CD14-positive monocyte (primary cell): ENCODE results near the gene FAM120B. TPM values are rescaled to one million over a fixed set of nuclear protein-coding genes. Genes with fewer than 3 reads are reported as not detected.
A peak's percentile ranks its signal among the peaks of the same experiment; 100 is the strongest.

Source experiments
- DNase-seq, 3 donors: peaks; one replicate each; pipeline ENCODE4 v3.0.0-alpha.2; 2011 to 2022
- H2AFZ ChIP-seq: 2 replicates; pipeline ENCODE4 v1.6.0; 2012; ENCODE audit warnings: mild to moderate bottlenecking, low read depth, low read length, inconsistent platforms; ENCODE audit not compliant: insufficient read depth, poor library complexity, severe bottlenecking
- H3K27ac ChIP-seq, 2 donors: 1 replicate in 1 of 2; 2 replicates in 1 of 2; pipeline ENCODE4 v1.5.1; 2012 to 2013; ENCODE audit warnings: low read length in 2 of 2, control low read depth in 1 of 2, inconsistent platforms in 1 of 2, low read depth in 1 of 2, mild to moderate bottlenecking in 1 of 2
- H3K27me3 ChIP-seq, 2 donors: one replicate each; pipeline versions ENCODE4 v1.6.0 to v1.6.1; 2011 to 2013; ENCODE audit warnings: low read length in 2 of 2; ENCODE audit not compliant: control insufficient read depth in 2 of 2, insufficient read depth in 2 of 2
- H3K36me3 ChIP-seq, 2 donors: replicated peaks in 1 of 2; 1 replicate in 1 of 2; 2 replicates in 1 of 2; pipeline versions ENCODE4 v1.5.1 to v1.6.1; 2012 to 2013; ENCODE audit warnings: low read length in 2 of 2, control low read depth in 1 of 2, inconsistent platforms in 1 of 2, mild to moderate bottlenecking in 1 of 2; ENCODE audit not compliant: insufficient read depth in 2 of 2, control insufficient read depth in 1 of 2
- H3K4me1 ChIP-seq, 2 donors: 1 replicate in 1 of 2; 2 replicates in 1 of 2; pipeline versions ENCODE4 v1.5.1 to v1.6.1; 2012 to 2013; ENCODE audit warnings: low read length in 2 of 2, control low read depth in 1 of 2, inconsistent platforms in 1 of 2, mild to moderate bottlenecking in 1 of 2, moderate library complexity in 1 of 2; ENCODE audit not compliant: insufficient read depth in 2 of 2, control insufficient read depth in 1 of 2
- H3K4me2 ChIP-seq: replicated peaks from 2 replicates; pipeline ENCODE3; 2012; ENCODE audit warnings: low read length, moderate library complexity, mild to moderate bottlenecking; ENCODE audit not compliant: poor library complexity, severe bottlenecking; ENCODE audit errors: extremely low read depth
- H3K4me3 ChIP-seq, 3 experiments: fragments of 200-600 bp in 1 of 3; sonication (generic) in 1 of 3; replicated peaks in 1 of 3; 1 replicate in 2 of 3; 2 replicates in 1 of 3; pipeline ENCODE4 v1.5.1; 2011 to 2013; ENCODE audit warnings: low read length in 3 of 3, mild to moderate bottlenecking in 3 of 3, control low read depth in 2 of 3, low read depth in 2 of 3, inconsistent platforms in 1 of 3, moderate library complexity in 1 of 3
- H3K79me2 ChIP-seq: 2 replicates; pipeline ENCODE4 v1.6.0; 2012; ENCODE audit warnings: mild to moderate bottlenecking, control low read depth, inconsistent platforms, low read length, moderate library complexity; ENCODE audit not compliant: insufficient read depth
- H3K9ac ChIP-seq: 2 replicates; pipeline ENCODE4 v1.6.0; 2017; ENCODE audit warnings: low read length, mild to moderate bottlenecking; ENCODE audit not compliant: insufficient read depth, poor library complexity, severe bottlenecking
- H3K9me3 ChIP-seq, 2 donors: replicated peaks in 1 of 2; 1 replicate in 1 of 2; 2 replicates in 1 of 2; pipeline versions ENCODE4 v1.5.1 to v1.6.1; 2012 to 2013; ENCODE audit warnings: low read length in 2 of 2, control low read depth in 1 of 2; ENCODE audit not compliant: control insufficient read depth in 1 of 2, insufficient read depth in 1 of 2
- H4K20me1 ChIP-seq: 2 replicates; pipeline ENCODE4 v1.6.0; 2012; ENCODE audit warnings: mild to moderate bottlenecking, low read length, control low read depth, moderate library complexity; ENCODE audit not compliant: insufficient read depth
- H3K27ac Mint-ChIP-seq, 7 donors: one replicate each; pipeline ENCODE4 v1.8.0; 2020; ENCODE audit warnings: mild to moderate bottlenecking in 7 of 7, mixed read lengths in 7 of 7, moderate library complexity in 6 of 7, inconsistent platforms in 2 of 7
- H3K27me3 Mint-ChIP-seq, 3 donors: one replicate each; pipeline ENCODE4 v1.8.0; 2021 to 2022; ENCODE audit warnings: low read depth in 3 of 3, mild to moderate bottlenecking in 3 of 3, mixed read lengths in 3 of 3, moderate library complexity in 3 of 3, inconsistent platforms in 1 of 3
- H3K36me3 Mint-ChIP-seq, 2 donors: one replicate each; pipeline ENCODE4 v1.8.0; 2020; ENCODE audit warnings: mixed read lengths in 2 of 2, inconsistent platforms in 1 of 2, mild to moderate bottlenecking in 1 of 2
- H3K4me1 Mint-ChIP-seq: one replicate; pipeline ENCODE4 v1.8.0; 2020; ENCODE audit warnings: mild to moderate bottlenecking, mixed read lengths
- H3K4me3 Mint-ChIP-seq, 2 donors: one replicate each; pipeline ENCODE4 v1.8.0; 2020; ENCODE audit warnings: mild to moderate bottlenecking in 2 of 2, mixed read lengths in 2 of 2, moderate library complexity in 1 of 2
- H3K9me3 Mint-ChIP-seq, 7 donors: one replicate each; pipeline ENCODE4 v1.8.0; 2020 to 2022; ENCODE audit warnings: mixed read lengths in 7 of 7, mild to moderate bottlenecking in 6 of 7, moderate library complexity in 6 of 7, inconsistent platforms in 2 of 7
- WGBS: methylation state at CpG from one replicate; pipeline ENCODE4 v1.1.5; 2013; ENCODE audit warnings: missing lambda C conversion rate; ENCODE audit not compliant: insufficient coverage; 5-methylcytosine and 5-hydroxymethylcytosine counted together
- intact Hi-C, 2 donors: fragments of 100-400 bp; cut with micrococcal nuclease; formaldehyde crosslinking; loops; one replicate each; pipeline versions ENCODE4 v1.15.0 to v1.15.1; 2023
- polyA plus RNA-seq, 3 donors: library from polyadenylated mRNA; depleted of rRNA in 1 of 3; unstranded in 2 of 3; stranded (reverse) in 1 of 3; fragments of 300-500 nt in 2 of 3; fragments of >200 nt in 1 of 3; fragmentation: Illumina TruSeq in 2 of 3; gene quantifications; 1 replicate in 2 of 3; 2 replicates in 1 of 3; pipeline ENCODE4 v1.2.3, GENCODE V29; 2012 to 2021
- TF ChIP-seq, protein P1 (sequence below): fragments of 200-600 bp; IDR thresholded peaks from one replicate; pipeline ENCODE4 v1.8.0; 2022; ENCODE audit warnings: antibody characterized with exemption, mild to moderate bottlenecking

Gene FAM120B
- polyA plus RNA-seq, 3 donors: 10.6 to 20.2 (median 11.2) TPM

GRCh38 chr6:170265655-170266054 lies 40.9 kb upstream of the FAM120B start:
- H3K36me3 ChIP-seq: no peaks in the 10 kb centered on the region
- peaks cover 0 to 2% (median 0%) of the 10 kb centered on the region in 7 donors for H3K9me3 Mint-ChIP-seq
- no peaks in the 10 kb centered on the region for H3K36me3 Mint-ChIP-seq
- no peak overlapping the region for H3K9ac ChIP-seq
- peaks cover 0 to 3% of the 10 kb centered on the region in 2 donors for H3K27me3 ChIP-seq
- H3K9me3 ChIP-seq: no peaks in the 10 kb centered on the region
- H3K4me3 Mint-ChIP-seq: no peak overlapping the region
- peak overlapping the region in 3 of 7 donors; percentile 26 to 88 (median 59) for H3K27ac Mint-ChIP-seq
- WGBS: 95% methylated on average over 22 of the region's 22 CpGs
- TF ChIP-seq, protein P1, sequence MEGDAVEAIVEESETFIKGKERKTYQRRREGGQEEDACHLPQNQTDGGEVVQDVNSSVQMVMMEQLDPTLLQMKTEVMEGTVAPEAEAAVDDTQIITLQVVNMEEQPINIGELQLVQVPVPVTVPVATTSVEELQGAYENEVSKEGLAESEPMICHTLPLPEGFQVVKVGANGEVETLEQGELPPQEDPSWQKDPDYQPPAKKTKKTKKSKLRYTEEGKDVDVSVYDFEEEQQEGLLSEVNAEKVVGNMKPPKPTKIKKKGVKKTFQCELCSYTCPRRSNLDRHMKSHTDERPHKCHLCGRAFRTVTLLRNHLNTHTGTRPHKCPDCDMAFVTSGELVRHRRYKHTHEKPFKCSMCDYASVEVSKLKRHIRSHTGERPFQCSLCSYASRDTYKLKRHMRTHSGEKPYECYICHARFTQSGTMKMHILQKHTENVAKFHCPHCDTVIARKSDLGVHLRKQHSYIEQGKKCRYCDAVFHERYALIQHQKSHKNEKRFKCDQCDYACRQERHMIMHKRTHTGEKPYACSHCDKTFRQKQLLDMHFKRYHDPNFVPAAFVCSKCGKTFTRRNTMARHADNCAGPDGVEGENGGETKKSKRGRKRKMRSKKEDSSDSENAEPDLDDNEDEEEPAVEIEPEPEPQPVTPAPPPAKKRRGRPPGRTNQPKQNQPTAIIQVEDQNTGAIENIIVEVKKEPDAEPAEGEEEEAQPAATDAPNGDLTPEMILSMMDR: no peak
- no peak for DNase-seq
- peak overlapping the region; percentile 65 for H2AFZ ChIP-seq
- H3K4me1 Mint-ChIP-seq: peaks cover 13% of the 10 kb centered on the region
- H3K27me3 Mint-ChIP-seq: peaks cover 18 to 28% (median 21%) of the 10 kb centered on the region in 3 donors
- H3K4me2 ChIP-seq: no peak overlapping the region
- intact Hi-C loops: no loop called here
- no peak overlapping the region for H3K4me3 ChIP-seq
- H3K27ac ChIP-seq: peak overlapping the region; percentile 7 to 50
- no peaks in the 10 kb centered on the region for H4K20me1 ChIP-seq
- no peaks in the 10 kb centered on the region for H3K79me2 ChIP-seq
- H3K4me1 ChIP-seq: peaks cover 12 to 14% of the 10 kb centered on the region in 2 donors

DNA sequence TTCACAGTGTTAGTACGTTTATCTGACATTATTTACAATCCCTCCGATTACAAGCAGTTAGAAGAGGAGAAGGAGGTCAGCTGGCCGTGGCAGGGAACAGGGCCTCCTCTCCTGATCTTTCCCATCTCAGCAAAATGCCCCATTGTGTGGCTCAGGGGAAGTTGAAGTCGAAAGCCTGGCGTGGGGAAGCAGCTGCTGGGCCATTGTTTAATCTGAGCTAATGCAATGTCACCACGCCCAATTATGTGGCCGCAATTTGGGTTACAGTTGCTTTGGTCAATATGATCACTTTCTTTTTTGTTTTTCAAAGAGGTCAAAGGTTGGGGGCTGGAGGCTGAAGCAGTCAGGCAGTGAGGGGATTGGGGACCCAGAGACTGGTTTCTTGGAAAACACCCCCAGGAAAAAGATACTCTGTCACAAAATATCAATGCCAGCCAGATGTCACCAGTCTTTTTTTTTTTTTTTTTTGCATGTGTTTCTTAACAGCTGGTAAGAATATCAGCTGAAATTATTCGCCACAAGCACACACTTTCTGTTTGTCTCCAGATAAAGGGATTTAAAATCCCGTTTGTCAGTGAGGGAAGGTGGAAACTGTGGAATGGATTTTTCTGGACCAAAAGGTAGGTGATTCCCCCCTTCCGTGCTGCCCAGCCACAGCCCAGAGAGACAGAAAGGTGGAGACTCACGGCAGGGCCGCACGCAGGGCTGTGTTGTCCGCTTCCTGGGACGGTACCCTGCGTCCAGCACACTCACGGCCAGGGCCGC lies 40.3 kb upstream of the FAM120B start:
- peaks cover 0 to 3% of the 10 kb centered on the region in 2 donors for H3K27me3 ChIP-seq
- H2AFZ ChIP-seq: peak overlapping the region; percentile 65

More for the DNA sequence above, 40.3 kb upstream of the FAM120B start:
- Histone ChIP-seq H3K4me2 (peak overlapping the region; percentile 27), H3K27ac (peak overlapping the region; percentile 7 to 50), H3K4me3 (no peak overlapping the region), H3K9ac (no peak overlapping the region), H3K79me2 (no peaks in the 10 kb centered on the region), H3K36me3 (no peaks in the 10 kb centered on the region), H4K20me1 (no peaks in the 10 kb centered on the region), H3K4me1 (peaks cover 14 to 19% of the 10 kb centered on the region in 2 donors), H3K9me3 (no peaks in the 10 kb centered on the region)
- intact Hi-C loops: no loop called here
- 30% methylated on average over 5 of the region's 18 CpGs for WGBS
- Mint-ChIP-seq H3K27me3 (peaks cover 15 to 26% (median 18%) of the 10 kb centered on the region in 3 donors), H3K27ac (peak overlapping the region; percentile 2 to 88 (median 59)), H3K4me3 (peak overlapping the region in 1 of 2 donors; percentile 58), H3K4me1 (peaks cover 15% of the 10 kb centered on the region), H3K9me3 (peaks cover 0 to 2% (median 0%) of the 10 kb centered on the region in 7 donors), H3K36me3 (no peaks in the 10 kb centered on the region)
- TF ChIP-seq, protein P1: no peak
- peak in 2 of 3 donors; percentile 34 to 35 for DNase-seq
